Effector memory CD8-positive, alpha-beta T cell (primary cell): ENCODE measurements around the gene ST14.

Experiments
- ATAC-seq: fragments of 150-1000 bp; cut with Tn5 transposase; replicated peaks from 2 replicates; pipeline ENCODE4 v1.10.0; 2021; ENCODE audit warnings: mild to moderate bottlenecking, moderate library complexity
- DNase-seq, 3 experiments: peaks; one replicate each; pipeline ENCODE4 v3.0.0; 2021
- H3K27ac Mint-ChIP-seq, 2 donors: one replicate each; pipeline ENCODE4 v1.8.0; 2022; ENCODE audit warnings: mild to moderate bottlenecking in 2 of 2, mixed read lengths in 2 of 2, moderate library complexity in 2 of 2
- H3K27me3 Mint-ChIP-seq, 2 donors: one replicate each; pipeline ENCODE4 v1.8.0; 2022; ENCODE audit warnings: mixed read lengths in 2 of 2
- H3K36me3 Mint-ChIP-seq: one replicate; pipeline ENCODE4 v1.8.0; 2022; ENCODE audit warnings: mild to moderate bottlenecking, moderate library complexity, mixed read lengths; ENCODE audit not compliant: insufficient read depth
- H3K4me1 Mint-ChIP-seq, 2 donors: one replicate each; pipeline ENCODE4 v1.8.0; 2022; ENCODE audit warnings: low read depth in 2 of 2, mixed read lengths in 2 of 2
- H3K4me3 Mint-ChIP-seq, 2 donors: one replicate each; pipeline ENCODE4 v1.8.0; 2022; ENCODE audit warnings: mild to moderate bottlenecking in 2 of 2, mixed read lengths in 2 of 2, moderate library complexity in 2 of 2
- H3K9me3 Mint-ChIP-seq, 2 donors: one replicate each; pipeline ENCODE4 v1.8.0; 2022; ENCODE audit warnings: mixed read lengths in 2 of 2

ST14 gene

GRCh38 chr11:130204703-130205095 lies 45.1 kb downstream of the ST14 start:
- Mint-ChIP-seq H3K4me3 (no peak overlapping the region), H3K36me3 (peaks cover 2% of the 10 kb centered on the region), H3K27ac (no peak overlapping the region), H3K9me3 (no peaks in the 10 kb centered on the region), H3K27me3 (peaks cover 17 to 38% of the 10 kb centered on the region in 2 donors), H3K4me1 (no peaks in the 10 kb centered on the region)
- no peak for DNase-seq
- ATAC-seq = no peak

DNA sequence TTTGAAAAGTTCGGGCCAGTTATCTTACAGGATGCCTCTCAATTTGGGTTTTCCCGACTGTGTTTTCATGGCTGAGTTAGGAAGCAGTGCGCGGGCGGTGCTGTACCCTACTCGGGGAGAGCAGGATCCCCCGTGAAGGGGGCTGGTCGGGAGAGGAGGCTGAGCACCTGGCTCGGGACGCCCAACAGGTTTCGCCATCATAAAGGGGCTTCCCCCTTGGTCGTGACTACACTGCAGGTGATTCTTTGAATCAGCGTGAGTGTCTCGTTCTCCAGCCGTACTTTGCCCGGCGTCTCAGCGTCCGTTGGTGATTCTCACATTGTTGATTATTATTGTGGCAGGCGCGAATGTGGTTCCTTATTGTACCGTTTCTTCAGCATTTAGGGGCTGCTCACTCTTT lies 46.6 kb downstream of the ST14 start:
- H3K4me3 Mint-ChIP-seq = no peak overlapping the region
- ATAC-seq (no peak), DNase-seq (no peak)
- H3K36me3 Mint-ChIP-seq = peaks cover 2% of the 10 kb centered on the region
- H3K4me1 Mint-ChIP-seq = no peaks in the 10 kb centered on the region
- no peaks in the 10 kb centered on the region for H3K9me3 Mint-ChIP-seq
- no peak overlapping the region for H3K27ac Mint-ChIP-seq
- H3K27me3 Mint-ChIP-seq = peaks cover 27 to 50% of the 10 kb centered on the region in 2 donors

DNA sequence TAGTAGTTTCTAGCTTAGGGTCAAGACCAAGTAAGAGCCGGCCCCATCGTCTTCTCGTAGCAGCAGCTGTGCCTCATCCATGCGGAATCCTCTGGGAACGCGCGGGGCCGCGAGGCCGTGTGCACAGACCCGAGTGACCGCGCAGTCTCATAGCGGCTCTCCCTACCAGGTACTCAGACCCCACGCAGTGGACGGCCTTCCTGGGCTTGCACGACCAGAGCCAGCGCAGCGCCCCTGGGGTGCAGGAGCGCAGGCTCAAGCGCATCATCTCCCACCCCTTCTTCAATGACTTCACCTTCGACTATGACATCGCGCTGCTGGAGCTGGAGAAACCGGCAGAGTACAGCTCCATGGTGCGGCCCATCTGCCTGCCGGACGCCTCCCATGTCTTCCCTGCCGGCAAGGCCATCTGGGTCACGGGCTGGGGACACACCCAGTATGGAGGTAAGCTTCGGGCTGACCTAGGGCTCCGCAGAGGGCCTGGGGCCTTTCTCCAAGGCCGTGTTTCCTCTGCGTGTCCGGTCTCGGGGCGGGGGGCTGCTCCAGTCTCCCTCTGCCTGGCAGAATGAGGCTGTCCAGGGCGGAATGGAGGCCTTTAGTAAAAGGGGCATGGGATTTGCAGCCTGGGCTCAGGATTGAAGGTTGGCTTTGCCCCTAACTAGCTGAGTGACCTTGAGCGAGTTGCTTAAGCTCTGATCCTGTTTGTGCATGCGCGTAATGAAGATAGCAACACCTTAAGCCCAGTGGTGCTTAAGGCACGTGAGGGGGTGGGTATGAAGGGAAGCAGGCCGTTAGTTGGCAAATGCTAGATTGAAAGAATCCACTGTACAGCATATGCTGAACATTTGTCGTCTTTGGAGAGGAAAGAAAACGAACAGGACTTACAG lies 48.9 kb downstream of the ST14 start:
- ATAC-seq (no peak), DNase-seq (no peak)
- no peaks in the 10 kb centered on the region for H3K9me3 Mint-ChIP-seq
- peaks cover 35 to 55% of the 10 kb centered on the region in 2 donors for H3K27me3 Mint-ChIP-seq
- H3K27ac Mint-ChIP-seq = no peak overlapping the region
- peaks cover 0 to 6% of the 10 kb centered on the region in 2 donors for H3K4me1 Mint-ChIP-seq
- peaks cover 2% of the 10 kb centered on the region for H3K36me3 Mint-ChIP-seq
- H3K4me3 Mint-ChIP-seq = no peak overlapping the region

- H3K4me1 Mint-ChIP-seq = peaks cover 0 to 7% of the 10 kb centered on the region in 2 donors
- peaks cover 30 to 46% of the 10 kb centered on the region in 2 donors for H3K27me3 Mint-ChIP-seq
- no peak overlapping the region for H3K4me3 Mint-ChIP-seq
- DNase-seq (no peak), ATAC-seq (no peak)
- no peak overlapping the region for H3K27ac Mint-ChIP-seq
- H3K9me3 Mint-ChIP-seq = no peaks in the 10 kb centered on the region
- H3K36me3 Mint-ChIP-seq = peaks cover 2% of the 10 kb centered on the region
These were observed 49.7 kb downstream of the ST14 start for GRCh38 chr11:130209128-130209932.

DNA sequence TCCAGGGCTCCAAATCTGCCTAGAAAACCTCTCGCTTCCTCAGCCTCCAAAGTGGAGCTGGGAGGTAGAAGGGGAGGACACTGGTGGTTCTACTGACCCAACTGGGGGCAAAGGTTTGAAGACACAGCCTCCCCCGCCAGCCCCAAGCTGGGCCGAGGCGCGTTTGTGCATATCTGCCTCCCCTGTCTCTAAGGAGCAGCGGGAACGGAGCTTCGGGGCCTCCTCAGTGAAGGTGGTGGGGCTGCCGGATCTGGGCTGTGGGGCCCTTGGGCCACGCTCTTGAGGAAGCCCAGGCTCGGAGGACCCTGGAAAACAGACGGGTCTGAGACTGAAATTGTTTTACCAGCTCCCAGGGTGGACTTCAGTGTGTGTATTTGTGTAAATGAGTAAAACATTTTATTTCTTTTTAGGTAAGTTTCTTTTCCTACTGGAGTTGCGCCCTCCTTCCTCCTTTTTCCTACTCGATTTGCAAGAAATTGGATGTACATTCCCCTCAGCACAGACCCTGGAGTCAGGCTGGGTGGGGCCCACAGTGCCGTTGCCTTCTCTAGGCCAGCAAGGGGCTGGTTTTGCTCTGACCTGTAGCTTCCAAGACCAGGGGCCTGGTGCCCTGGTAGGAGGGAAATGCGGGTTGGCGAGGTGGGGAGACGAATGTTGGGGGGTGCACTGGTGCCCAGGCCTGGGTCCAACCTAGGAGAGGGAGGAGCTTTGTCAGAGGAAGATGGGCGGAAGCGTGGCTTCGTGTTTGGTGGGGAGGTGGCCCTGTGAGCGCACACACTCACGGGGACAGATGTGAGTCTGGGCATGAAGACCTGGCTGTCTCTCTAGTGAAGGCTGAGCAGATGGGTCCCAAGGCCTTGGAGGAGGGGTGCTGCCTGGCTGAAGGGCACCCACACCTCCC lies 50.6 kb downstream of the ST14 start:
- DNase-seq (no peak), ATAC-seq (no peak)
- H3K27ac Mint-ChIP-seq = peak overlapping the region in 1 of 2 donors; percentile 19
- H3K9me3 Mint-ChIP-seq = no peaks in the 10 kb centered on the region
- no peak overlapping the region for H3K4me3 Mint-ChIP-seq
- peaks cover 2% of the 10 kb centered on the region for H3K36me3 Mint-ChIP-seq
- peaks cover 0 to 7% of the 10 kb centered on the region in 2 donors for H3K4me1 Mint-ChIP-seq
- peaks cover 33 to 49% of the 10 kb centered on the region in 2 donors for H3K27me3 Mint-ChIP-seq

DNA sequence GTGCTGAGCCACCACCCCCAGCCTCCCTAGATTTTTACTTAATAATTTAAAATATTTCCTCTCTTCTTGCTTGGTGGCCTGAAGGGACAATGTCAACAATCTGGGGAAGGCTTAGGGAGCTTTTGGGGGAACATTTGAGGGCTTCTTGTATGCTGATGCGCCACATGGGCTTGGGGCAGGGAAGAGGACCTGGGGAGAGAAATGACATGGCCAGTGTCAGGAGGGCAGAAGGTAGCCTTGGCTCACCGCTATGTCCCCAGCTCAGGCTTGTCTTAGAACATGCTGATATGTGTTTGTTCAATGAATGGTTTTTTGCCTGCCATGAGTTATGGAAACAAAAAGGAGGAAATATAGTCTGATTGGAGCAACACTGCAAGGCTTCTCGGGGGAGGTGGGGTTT lies 51.6 kb downstream of the ST14 start:
- DNase-seq (no peak), ATAC-seq (no peak)
- Mint-ChIP-seq H3K27ac (no peak overlapping the region), H3K4me1 (peaks cover 0 to 7% of the 10 kb centered on the region in 2 donors), H3K36me3 (no peaks in the 10 kb centered on the region), H3K27me3 (peaks cover 29 to 56% of the 10 kb centered on the region in 2 donors), H3K9me3 (no peaks in the 10 kb centered on the region), H3K4me3 (no peak overlapping the region)

DNA sequence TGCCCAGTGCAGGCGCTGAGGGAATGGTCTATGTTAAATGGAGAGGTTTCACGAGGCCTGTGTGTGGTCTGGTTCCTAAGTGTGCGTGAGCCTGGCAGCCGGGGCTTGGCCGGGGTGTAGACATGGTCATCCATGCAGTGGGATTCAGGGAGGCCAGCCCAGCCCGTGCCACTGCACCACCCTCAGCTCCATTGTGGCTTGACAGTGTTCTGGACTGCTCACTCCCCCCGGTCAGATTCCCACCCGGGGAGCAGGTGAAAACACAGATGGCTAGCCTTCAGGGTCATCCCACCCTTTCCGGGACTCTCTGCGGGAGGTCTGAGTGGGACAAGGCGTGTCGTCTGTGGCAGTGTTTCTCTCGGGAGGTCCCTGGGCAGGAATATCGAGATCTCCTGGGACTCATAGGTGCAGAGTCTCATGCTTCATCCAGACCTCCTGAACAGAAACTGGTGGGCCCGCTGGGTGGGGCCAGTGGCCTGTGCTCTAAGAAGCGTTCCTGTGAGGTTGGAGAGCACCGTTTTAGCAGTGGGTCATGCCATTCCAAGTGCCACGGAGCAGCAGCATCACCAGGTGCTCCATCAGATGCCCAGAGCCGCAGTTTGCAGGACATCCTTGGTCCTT lies 52.3 kb downstream of the ST14 start:
- Mint-ChIP-seq H3K27ac (no peak overlapping the region), H3K27me3 (peaks cover 31 to 54% of the 10 kb centered on the region in 2 donors), H3K36me3 (no peaks in the 10 kb centered on the region), H3K9me3 (no peaks in the 10 kb centered on the region), H3K4me3 (no peak overlapping the region), H3K4me1 (peaks cover 0 to 7% of the 10 kb centered on the region in 2 donors)
- no peak for ATAC-seq
- no peak for DNase-seq

- Mint-ChIP-seq H3K4me1 (peaks cover 0 to 7% of the 10 kb centered on the region in 2 donors), H3K27me3 (peaks cover 31 to 54% of the 10 kb centered on the region in 2 donors), H3K4me3 (no peak overlapping the region), H3K27ac (no peak overlapping the region), H3K9me3 (no peaks in the 10 kb centered on the region), H3K36me3 (no peaks in the 10 kb centered on the region)
- peak in 1 of 3 experiments; percentile 3 for DNase-seq
- no peak for ATAC-seq
These were observed 52.9 kb downstream of the ST14 start for GRCh38 chr11:130212431-130212961.

DNA sequence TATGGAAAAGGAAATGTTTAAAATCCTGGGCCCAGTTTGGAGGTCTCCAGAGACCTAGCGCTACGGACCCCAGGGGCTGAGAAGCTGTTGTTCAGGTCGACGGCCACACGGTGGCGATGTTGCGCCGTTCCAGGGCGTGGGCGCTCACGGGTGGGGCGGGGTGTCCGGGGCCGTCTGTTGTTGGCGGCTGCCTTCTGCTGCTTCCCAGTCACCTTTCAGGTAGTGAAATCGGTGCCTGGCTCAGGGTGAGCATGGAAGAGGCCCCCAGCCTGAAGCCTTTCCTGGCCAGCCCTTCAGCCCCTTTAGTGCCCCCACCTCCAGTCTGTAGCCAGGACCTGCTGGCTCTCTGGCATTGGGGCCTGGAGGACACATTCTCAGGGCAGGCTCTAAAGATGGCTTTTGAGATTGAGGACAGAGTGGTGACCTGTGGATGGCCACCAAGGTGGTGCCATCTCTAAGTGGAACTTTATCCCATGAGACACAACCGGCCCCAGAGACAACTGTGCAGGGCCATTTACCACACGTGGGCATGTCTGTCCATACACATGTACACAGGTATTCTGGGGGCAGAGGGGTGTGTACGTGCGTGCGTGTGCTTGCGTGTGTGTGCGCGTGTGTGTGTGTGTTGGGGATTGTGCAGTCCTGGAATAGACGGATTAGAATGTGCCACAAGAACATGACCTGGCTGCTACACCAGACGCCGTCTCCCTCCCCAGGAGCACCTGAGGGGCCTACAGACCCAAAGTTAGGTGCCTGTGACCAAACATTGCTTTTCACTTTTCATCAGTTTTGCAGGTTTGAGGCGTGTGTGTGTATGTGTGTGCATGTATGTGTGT lies 53.8 kb downstream of the ST14 start:
- H3K27me3 Mint-ChIP-seq = peaks cover 31 to 51% of the 10 kb centered on the region in 2 donors
- H3K36me3 Mint-ChIP-seq = no peaks in the 10 kb centered on the region
- ATAC-seq = peak; percentile 97
- H3K9me3 Mint-ChIP-seq = no peaks in the 10 kb centered on the region
- H3K4me3 Mint-ChIP-seq = peak overlapping the region in 1 of 2 donors; percentile 29
- peaks cover 0 to 7% of the 10 kb centered on the region in 2 donors for H3K4me1 Mint-ChIP-seq
- H3K27ac Mint-ChIP-seq = no peak overlapping the region
- DNase-seq = peak; percentile 71 to 73 (median 73)

- ATAC-seq (no peak), DNase-seq (no peak)
- Mint-ChIP-seq H3K4me3 (no peak overlapping the region), H3K9me3 (no peaks in the 10 kb centered on the region), H3K27ac (no peak overlapping the region), H3K4me1 (peaks cover 0 to 7% of the 10 kb centered on the region in 2 donors), H3K27me3 (peaks cover 31 to 46% of the 10 kb centered on the region in 2 donors), H3K36me3 (no peaks in the 10 kb centered on the region)
These were observed 54.3 kb downstream of the ST14 start for GRCh38 chr11:130213979-130214281.

GRCh38 chr11:130214861-130215530 lies 55.4 kb downstream of the ST14 start:
- H3K27ac Mint-ChIP-seq = no peak overlapping the region
- DNase-seq (no peak), ATAC-seq (no peak)
- H3K27me3 Mint-ChIP-seq = peaks cover 29 to 39% of the 10 kb centered on the region in 2 donors
- H3K4me3 Mint-ChIP-seq = no peak overlapping the region
- H3K4me1 Mint-ChIP-seq = peaks cover 0 to 7% of the 10 kb centered on the region in 2 donors
- no peaks in the 10 kb centered on the region for H3K36me3 Mint-ChIP-seq
- H3K9me3 Mint-ChIP-seq = no peaks in the 10 kb centered on the region
